ENCODE data around the gene SNX7.

DNA sequence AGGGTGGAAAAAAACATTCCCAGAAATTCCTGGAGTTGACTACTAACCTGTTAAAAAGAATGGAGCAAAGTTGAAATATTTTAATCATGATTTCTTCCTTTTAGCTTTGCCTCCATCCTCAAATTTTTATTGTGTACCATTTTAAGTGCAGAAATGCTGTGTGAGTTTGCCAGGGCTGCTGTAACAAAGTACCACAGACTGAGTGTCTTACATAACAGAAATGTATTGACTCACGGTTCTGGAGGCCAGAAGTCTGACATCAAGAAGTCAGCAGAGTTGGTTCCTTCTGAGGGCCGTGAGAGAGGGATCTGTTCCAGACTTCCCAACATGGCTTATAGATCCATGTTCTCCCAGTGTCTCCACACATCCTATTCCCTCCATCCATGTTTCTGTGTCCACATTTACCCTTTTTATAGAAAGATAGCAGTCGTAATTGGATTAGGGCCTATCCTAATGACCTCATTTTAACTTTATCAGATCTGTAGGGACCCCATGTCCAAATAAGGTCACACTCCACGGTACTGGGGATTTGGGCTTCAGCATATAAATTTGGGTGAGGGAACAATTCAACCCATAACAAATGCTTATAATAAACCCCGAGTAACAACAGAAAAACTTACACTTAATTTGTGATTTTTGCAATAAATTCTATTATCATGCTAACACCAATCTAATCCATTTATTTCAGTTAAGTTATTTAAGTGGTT is 12.7 kb downstream of the SNX7 start:
- TF ChIP-seq YY1 (IDR thresholded peaks at IDR 0.05; ENCODE audit: low read depth) (no peak), CREB1 (IDR thresholded peaks at IDR 0.05; ENCODE audit: low read depth) (no peak), TCF12 (IDR thresholded peaks at IDR 0.05; ENCODE audit: low read depth) (no peak), FOXM1 (IDR thresholded peaks at IDR 0.05; ENCODE audit: borderline replicate concordance, low read depth) (no peak), EGR1 (IDR thresholded peaks at IDR 0.05) (no peak), TAF1 (IDR thresholded peaks at IDR 0.05; ENCODE audit: low read depth) (no peak), EP300 (IDR thresholded peaks at IDR 0.05; ENCODE audit: borderline replicate concordance) (no peak)
- TF ChIP-seq, protein P1, sequence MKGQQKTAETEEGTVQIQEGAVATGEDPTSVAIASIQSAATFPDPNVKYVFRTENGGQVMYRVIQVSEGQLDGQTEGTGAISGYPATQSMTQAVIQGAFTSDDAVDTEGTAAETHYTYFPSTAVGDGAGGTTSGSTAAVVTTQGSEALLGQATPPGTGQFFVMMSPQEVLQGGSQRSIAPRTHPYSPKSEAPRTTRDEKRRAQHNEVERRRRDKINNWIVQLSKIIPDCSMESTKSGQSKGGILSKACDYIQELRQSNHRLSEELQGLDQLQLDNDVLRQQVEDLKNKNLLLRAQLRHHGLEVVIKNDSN (IDR thresholded peaks at IDR 0.05), result no peak
- TF ChIP-seq, protein P2, sequence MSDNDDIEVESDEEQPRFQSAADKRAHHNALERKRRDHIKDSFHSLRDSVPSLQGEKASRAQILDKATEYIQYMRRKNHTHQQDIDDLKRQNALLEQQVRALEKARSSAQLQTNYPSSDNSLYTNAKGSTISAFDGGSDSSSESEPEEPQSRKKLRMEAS (IDR thresholded peaks at IDR 0.05), result no peak

Measured in Ishikawa (cell line).